Measurements from ENCODE around the gene HAT1.
A peak's percentile ranks its signal among the peaks of the same experiment; 100 is the strongest.

The HAT1 gene

GRCh38 chr2:171874963-171875362 is 47.3 kb upstream of the HAT1 start:
- TF ChIP-seq OSR1 (CRISPR knock-in tag; IDR thresholded peaks at IDR 0.05) (no peak), GLIS3 (CRISPR knock-in tag; IDR thresholded peaks at IDR 0.05) (no peak), CREB5 (CRISPR knock-in tag; IDR thresholded peaks at IDR 0.05; ENCODE audit: low read depth) (no peak), ZC3H10 (CRISPR knock-in tag; IDR thresholded peaks at IDR 0.05) (no peak), TOX (CRISPR knock-in tag; IDR thresholded peaks at IDR 0.05; ENCODE audit: borderline replicate concordance) (no peak), TSHZ2 (CRISPR knock-in tag; IDR thresholded peaks at IDR 0.05) (no peak), CSDC2 (CRISPR knock-in tag; IDR thresholded peaks at IDR 0.05) (no peak), PPARA (CRISPR knock-in tag; IDR thresholded peaks at IDR 0.05; ENCODE audit: borderline replicate concordance) (no peak), ESRRG (CRISPR knock-in tag; IDR thresholded peaks at IDR 0.05) (no peak), ZFP3 (CRISPR knock-in tag; IDR thresholded peaks at IDR 0.05) (no peak), ISL1 (CRISPR knock-in tag; IDR thresholded peaks at IDR 0.05) (no peak), ZFP30 (CRISPR knock-in tag; IDR thresholded peaks at IDR 0.05) (no peak), TCF4 (CRISPR knock-in tag; IDR thresholded peaks at IDR 0.05; ENCODE audit: borderline replicate concordance) (no peak)
- TF ChIP-seq, protein P1, sequence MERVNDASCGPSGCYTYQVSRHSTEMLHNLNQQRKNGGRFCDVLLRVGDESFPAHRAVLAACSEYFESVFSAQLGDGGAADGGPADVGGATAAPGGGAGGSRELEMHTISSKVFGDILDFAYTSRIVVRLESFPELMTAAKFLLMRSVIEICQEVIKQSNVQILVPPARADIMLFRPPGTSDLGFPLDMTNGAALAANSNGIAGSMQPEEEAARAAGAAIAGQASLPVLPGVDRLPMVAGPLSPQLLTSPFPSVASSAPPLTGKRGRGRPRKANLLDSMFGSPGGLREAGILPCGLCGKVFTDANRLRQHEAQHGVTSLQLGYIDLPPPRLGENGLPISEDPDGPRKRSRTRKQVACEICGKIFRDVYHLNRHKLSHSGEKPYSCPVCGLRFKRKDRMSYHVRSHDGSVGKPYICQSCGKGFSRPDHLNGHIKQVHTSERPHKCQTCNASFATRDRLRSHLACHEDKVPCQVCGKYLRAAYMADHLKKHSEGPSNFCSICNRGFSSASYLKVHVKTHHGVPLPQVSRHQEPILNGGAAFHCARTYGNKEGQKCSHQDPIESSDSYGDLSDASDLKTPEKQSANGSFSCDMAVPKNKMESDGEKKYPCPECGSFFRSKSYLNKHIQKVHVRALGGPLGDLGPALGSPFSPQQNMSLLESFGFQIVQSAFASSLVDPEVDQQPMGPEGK (CRISPR knock-in tag; IDR thresholded peaks at IDR 0.05; ENCODE audit: borderline replicate concordance): no peak
- no peak for ATAC-seq

DNA sequence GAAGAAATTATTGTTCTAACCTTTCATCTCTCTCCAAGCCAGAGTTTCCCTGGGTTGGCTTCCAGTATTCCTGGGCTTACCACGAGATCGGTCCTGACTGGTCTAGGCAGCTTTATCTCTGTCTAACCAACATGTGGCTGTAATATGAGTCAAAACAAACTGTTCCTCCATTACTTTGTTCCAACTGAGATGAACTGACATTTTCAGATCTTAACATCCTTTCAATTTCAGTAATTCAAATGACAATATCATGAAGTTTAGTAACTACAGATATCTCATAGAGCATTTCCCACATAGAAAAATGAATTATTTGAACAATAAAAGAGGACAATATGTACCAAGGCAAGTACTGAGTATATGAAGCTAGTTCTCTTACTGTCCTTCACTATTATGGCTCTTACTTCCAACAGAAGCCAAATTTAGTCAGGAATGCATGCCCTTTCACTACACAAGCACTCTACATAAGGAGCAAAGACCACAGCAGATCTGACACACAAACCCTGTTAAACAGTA is 43.7 kb upstream of the HAT1 start:
- TF ChIP-seq SNAI2 (CRISPR knock-in tag; IDR thresholded peaks at IDR 0.05): no peak
- no peak for TF ChIP-seq OSR1 (CRISPR knock-in tag; IDR thresholded peaks at IDR 0.05)
- no peak for TF ChIP-seq ARNTL (CRISPR knock-in tag; IDR thresholded peaks at IDR 0.05; ENCODE audit: borderline replicate concordance, low read depth)
- TF ChIP-seq RARB (CRISPR knock-in tag; IDR thresholded peaks at IDR 0.05): no peak
- TF ChIP-seq TSHZ2 (CRISPR knock-in tag; IDR thresholded peaks at IDR 0.05): no peak
- no peak for TF ChIP-seq TCF4 (CRISPR knock-in tag; IDR thresholded peaks at IDR 0.05; ENCODE audit: borderline replicate concordance)
- TF ChIP-seq ZNF565 (CRISPR knock-in tag; conservative IDR thresholded peaks at IDR 0.05; ENCODE audit: low read depth): no peak
- TF ChIP-seq PPARA (CRISPR knock-in tag; IDR thresholded peaks at IDR 0.05; ENCODE audit: borderline replicate concordance): no peak
- no peak for TF ChIP-seq ESRRG (CRISPR knock-in tag; IDR thresholded peaks at IDR 0.05)
- TF ChIP-seq ZNF70 (CRISPR knock-in tag; IDR thresholded peaks at IDR 0.05): no peak
- ATAC-seq: peak; percentile 84

GRCh38 chr2:171879865-171880264 is 42.4 kb upstream of the HAT1 start:
- no peak for ATAC-seq
- TF ChIP-seq BACH2 (CRISPR knock-in tag; IDR thresholded peaks at IDR 0.05; ENCODE audit: borderline replicate concordance) (no peak), ARNTL (CRISPR knock-in tag; IDR thresholded peaks at IDR 0.05; ENCODE audit: borderline replicate concordance, low read depth) (no peak), SNAI2 (CRISPR knock-in tag; IDR thresholded peaks at IDR 0.05) (no peak), ZNF565 (CRISPR knock-in tag; conservative IDR thresholded peaks at IDR 0.05; ENCODE audit: low read depth) (no peak), TCF4 (CRISPR knock-in tag; IDR thresholded peaks at IDR 0.05; ENCODE audit: borderline replicate concordance) (no peak), RARB (CRISPR knock-in tag; IDR thresholded peaks at IDR 0.05) (no peak), PPARA (CRISPR knock-in tag; IDR thresholded peaks at IDR 0.05; ENCODE audit: borderline replicate concordance) (no peak), CREB5 (CRISPR knock-in tag; IDR thresholded peaks at IDR 0.05; ENCODE audit: low read depth) (no peak), TSHZ2 (CRISPR knock-in tag; IDR thresholded peaks at IDR 0.05) (no peak), ISL1 (CRISPR knock-in tag; IDR thresholded peaks at IDR 0.05) (no peak), OSR1 (CRISPR knock-in tag; IDR thresholded peaks at IDR 0.05) (no peak)
- TF ChIP-seq, protein P1 (CRISPR knock-in tag; IDR thresholded peaks at IDR 0.05; ENCODE audit: borderline replicate concordance): no peak
